Head of caudate nucleus (tissue), 42 donors: ENCODE measurements around the gene POLR2C.

ENCODE experiments used
- DNase-seq, 42 donors: peaks; one replicate each; pipeline versions ENCODE4 v3.0.0 to v3.0.0-alpha.2; 2020 to 2021; ENCODE audit warnings: mixed read lengths in 7 of 42
- intact Hi-C: fragments of 100-400 bp; cut with DNase I; formaldehyde crosslinking; loops from one replicate; pipeline ENCODE4 v1.15.0; 2022

POLR2C gene

DNA sequence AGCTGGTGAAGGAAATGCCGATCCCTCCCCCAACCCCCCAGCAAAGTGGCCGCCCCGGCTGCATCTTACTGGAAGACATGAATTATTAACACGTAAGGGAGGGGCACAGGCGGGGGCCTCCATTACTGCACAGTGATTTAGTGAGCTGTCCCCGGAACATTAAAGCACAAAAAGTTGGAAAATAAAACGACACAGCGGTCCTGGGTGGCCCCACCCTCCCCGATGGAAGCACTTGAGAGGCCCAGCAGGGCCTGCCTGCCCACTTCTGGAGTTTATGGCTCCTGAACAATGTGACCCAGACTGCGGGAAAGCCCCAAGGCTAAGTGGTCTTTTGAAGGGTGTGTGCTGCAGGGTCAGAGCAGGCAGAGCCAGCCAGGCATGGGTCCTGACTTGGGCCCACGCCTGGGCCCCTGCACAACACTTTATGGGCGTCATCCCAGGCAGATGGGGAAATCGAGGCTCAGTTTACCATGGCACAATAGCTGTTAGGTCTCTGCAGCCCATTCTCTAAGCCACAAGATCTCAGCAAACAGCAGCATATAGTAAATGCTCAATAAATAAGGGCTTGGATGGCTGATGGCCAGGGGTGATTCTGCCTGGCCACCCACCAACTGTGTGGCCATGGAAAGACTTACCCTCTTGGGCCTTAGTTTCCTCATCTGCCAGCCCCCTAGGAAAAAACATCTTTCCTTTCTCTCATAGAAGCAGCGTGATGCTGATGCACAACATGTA, 51.1 kb downstream of the POLR2C start:
- no peak for DNase-seq
- intact Hi-C loops = no loop called here

DNA sequence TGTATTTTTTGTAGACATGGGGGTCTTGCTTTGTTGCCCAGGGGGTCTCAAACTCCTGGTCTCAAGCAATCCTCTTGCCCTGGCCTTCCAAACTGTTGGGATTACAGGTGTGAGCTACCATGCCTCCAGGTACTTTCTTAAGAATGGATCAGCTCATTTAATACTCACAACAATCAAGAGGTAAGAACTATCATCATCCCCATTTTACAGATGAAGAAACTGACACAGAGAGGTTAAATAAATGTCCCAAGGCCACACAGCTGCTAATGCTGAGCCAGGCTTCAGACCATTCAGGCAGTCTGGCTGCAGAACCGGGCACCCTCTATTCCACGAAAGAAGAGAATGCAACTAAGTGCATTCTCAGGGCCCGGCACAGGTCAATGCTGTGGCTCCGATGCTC, 51.9 kb downstream of the POLR2C start:
- intact Hi-C loops = no loop called here
- no peak for DNase-seq

DNA sequence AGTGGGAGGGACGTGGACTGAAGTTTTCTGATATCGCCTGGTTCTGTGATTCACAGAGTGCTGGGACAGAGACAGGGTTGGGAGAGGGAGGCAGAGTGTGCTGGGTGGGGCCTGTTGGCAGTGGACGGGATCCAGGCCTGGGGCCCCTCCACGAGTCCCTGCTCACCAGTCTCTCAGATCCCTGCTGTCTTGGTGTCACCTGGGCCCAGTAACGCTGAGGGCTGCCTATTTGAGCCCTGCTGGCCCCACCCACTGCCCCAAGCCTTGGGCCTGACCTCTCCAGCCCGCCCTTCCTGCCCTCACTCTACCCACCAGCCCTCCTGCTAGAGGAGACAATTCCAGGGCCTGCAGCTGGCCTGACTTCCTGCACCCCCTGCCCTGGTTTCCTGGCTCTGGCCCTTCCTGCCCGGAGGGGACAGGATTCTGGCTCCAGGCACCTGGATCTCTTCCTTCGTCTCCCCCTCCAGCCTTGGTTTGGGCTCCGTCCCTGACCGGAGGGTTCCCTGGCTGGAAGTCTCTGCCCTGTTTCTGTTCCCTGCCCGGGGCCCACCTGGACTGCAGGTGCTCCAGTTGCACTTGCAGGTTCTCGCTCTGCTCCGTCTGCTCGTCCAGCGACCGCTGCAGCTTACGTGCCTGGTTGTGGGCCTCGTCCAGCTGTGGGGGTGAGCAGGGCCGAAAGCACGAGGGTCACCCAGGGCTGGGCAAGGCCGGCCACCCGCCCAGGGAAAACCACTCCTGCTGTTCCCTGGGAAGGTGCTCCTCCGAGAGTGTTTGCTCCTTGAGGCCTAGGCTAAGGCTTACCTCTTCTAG, 52.5 kb downstream of the POLR2C start:
- no peak for DNase-seq
- intact Hi-C loops = loop anchor here (5.0 kb wide), 1 partner anchor 213 kb away; no protein-coding TSS in a partner anchor

DNA sequence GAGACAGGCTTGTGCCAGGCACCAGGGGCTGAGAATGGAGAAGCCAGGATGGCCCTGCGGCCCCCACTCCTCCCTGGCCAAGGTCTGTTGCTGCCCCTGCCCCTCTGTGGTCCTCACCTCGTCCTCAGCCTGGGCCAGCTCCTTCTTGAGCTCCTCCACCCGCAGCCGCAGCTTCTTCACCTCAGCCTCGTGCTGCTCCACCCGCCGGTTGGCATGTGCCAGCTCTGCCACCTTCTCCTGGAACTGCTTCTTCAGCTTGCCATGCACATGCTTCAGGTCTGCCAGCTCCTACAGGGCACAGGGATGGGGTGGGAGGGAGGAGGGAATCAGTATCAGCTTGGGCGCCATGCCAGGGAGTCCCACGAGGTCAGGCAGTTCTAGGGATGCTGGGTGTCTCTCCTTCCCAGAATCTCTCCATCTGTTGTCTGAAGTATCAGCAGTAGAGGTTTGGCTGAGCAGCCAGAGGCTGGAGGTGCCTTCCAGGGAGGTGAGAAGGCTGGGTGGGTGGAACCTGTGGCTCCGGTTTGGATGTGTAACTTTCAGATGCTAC, 53.8 kb downstream of the POLR2C start:
- no peak for DNase-seq
- intact Hi-C loops = loop anchor here (5.0 kb wide), 1 partner anchor 214 kb away; no protein-coding TSS in a partner anchor

DNA sequence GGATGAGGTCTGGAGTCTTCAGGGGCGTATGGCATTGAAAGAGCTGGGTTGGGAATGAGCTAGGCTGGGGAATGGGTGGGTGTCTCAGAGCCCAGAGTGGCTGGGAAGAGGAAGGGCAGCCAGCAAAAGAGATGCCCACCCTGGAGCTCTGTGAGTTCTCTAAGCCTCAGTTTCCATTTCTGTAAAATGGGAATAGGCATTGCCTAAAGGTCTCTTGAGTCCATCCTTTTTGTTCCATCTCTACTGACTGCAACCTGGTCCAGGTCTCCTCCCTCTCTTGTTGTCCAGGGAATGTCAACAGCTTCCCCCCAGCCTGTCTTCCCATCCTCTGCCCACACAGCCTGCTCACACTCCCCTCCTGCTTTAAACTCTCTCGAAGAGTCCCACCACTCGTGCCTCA, 54.3 kb downstream of the POLR2C start:
- DNase-seq = no peak
- intact Hi-C loops = loop anchor here (5.0 kb wide), 1 partner anchor 214 kb away; no protein-coding TSS in a partner anchor

DNA sequence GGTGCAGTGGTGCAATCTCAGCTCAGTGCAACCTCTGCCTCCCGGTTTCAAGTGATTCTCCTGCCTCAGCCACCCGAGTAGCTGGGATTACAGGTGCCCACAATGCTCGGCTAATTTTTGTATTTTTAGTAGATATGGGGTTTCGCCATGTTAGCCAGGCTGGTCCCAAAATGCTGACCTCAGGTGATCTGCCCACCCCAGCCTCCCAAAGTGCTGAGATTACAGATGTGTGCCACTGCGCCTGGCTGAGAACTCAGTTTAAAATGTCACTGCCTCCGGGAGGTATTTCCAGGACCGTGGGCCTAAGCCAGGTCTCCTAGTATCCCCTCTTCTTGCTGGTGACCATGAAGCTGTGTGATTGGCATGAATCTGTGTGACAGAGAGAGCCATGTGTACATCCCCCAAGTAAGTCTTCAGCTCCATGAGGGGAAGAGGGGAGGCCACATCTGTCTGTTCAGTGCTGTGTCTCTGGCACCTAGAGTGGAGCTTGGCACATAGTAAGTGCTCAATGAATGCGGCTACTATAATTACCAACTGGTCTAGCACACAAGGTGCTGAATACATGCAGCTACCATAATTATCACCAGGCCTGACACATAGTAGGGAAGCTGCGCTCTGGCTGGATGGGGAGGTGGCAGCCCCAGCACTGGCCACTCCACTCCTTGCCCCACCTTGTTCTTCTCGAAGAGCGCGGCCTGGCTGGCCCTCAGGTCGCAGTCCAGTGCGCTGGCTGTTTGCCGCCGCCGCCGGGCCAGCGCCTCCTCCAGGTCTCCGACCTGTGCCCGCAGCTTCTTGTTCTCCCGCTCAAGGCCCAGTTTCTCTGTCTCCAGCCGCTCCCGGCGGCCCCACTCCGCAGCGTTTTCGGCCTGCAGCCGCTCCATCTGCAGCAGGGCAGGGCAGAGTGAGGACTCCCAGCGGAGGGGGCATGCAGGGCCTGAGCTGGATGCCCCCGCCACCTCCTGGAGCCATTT, 55.2 kb downstream of the POLR2C start:
- intact Hi-C loops = loop anchor here (5.0 kb wide), 1 partner anchor 215 kb away; no protein-coding TSS in a partner anchor
- DNase-seq = no peak

DNA sequence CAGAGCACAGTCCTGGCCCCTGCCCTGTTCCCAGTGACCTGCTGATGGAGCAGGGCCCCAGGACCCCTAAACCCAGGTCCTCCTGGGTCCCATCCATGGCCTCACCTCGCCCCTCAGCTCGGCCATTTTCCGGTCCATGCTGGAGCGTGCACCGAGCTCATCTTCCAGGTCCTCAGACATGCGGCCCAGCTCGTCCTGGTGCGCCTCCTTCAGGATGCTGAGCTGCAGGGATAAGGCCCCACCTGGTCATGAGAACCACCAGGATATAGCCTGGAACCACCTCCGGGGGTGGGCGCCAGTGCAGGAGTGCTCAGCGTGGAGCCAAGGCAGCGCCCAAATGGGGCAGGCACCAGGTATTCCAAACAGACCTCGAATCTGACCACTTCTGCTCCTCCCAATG, 56.0 kb downstream of the POLR2C start:
- DNase-seq = no peak
- intact Hi-C loops = loop anchor here (5.0 kb wide), 1 partner anchor 216 kb away; no protein-coding TSS in a partner anchor

DNA sequence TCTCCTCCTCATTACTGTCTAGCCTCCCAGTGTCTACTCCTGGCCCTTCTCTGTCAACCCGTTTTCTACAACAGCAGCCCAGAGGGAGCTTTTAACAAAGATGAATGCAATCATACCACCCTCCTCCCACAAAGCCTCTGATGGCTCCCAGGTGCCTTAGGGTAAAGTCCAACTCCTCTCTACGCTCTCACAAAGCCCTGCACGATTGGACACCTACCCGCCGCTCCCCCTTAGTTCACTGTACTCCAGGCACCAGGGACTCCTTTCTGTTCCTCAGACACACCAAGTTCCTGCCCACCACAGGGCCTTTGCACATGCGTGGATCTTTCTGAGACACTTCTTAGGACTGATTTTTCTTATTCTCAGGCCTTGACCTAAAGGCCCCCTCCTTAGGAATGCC, 56.4 kb downstream of the POLR2C start:
- intact Hi-C loops = loop anchor here (5.0 kb wide), 1 partner anchor 217 kb away; no protein-coding TSS in a partner anchor
- DNase-seq = no peak

DNA sequence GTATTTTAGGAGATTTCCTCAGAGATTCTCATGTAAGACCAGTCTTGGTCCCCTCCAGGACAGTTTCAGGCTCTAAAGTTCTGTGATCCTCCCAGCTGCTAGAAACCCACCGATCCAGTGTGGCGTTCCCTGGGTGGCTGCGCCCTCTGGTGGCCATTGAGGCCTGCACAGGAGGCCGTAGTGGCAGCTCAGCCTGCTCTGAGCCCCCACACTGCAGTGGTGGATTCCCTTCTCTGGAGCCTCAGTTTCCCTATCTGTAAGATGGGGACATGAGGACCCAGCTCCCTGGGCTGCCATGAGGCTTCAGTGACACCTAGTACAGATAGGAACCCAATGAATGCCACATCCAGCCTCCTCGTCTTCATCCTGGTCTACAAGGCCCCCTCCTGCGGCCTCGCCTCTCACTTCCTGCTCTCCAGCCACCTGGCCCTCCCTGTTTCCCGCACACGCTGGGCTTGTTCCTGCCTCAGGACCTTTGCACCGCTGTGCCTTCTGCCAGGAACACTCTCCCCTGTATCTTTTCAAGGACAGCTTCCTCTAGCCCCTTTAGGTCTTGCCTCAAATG, 57.4 kb downstream of the POLR2C start:
- intact Hi-C loops = loop anchor here (5.0 kb wide), 1 partner anchor 218 kb away; no protein-coding TSS in a partner anchor
- DNase-seq = peak; percentile 64 to 93 (median 86)
